GM15510 (cell line): Measurements from ENCODE around the gene RBM15B.

Experiments
- POLR2A ChIP-seq: IDR thresholded peaks from 3 replicates; pipeline ENCODE4 v1.6.1; 2011; ENCODE audit warnings: borderline replicate concordance; ENCODE audit not compliant: insufficient read length; ENCODE audit errors: extremely low read depth

The RBM15B gene

DNA sequence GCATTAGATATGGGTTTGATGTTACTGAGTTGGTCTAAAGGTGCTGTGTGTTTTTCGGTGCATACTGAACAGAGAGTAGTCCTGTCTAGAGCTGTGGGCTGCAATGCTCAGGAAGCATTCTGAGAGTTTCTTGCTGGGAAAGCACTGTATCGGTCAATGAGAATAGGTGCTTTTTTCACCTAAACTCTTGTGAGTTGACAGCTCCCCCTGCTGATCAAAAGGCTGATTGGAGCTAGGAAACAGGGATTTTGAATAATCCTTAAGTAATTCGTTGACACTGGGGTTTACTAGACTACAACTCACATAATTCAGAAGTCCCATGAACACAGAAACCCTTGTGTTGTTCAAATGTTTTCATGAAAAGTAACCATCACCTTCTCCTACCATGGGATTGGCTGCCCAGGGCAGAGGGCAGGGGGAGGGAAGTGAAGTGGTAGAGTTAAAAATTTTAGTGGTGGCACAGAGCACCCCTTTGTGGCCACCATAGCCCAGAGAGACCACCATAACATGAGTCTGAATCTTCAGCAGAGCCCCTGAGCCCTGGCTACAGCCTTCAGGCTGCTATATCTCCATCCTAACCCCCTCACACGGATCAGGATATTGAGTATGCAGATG lies 19.0 kb upstream of the RBM15B start:
- no peak for TF ChIP-seq POLR2A

- TF ChIP-seq POLR2A, result no peak
Measured at GRCh38 chr3:51373658-51374421, 17.2 kb upstream of the RBM15B start.

- TF ChIP-seq POLR2A, result no peak
Measured at GRCh38 chr3:51374456-51374855, 16.6 kb upstream of the RBM15B start.

DNA sequence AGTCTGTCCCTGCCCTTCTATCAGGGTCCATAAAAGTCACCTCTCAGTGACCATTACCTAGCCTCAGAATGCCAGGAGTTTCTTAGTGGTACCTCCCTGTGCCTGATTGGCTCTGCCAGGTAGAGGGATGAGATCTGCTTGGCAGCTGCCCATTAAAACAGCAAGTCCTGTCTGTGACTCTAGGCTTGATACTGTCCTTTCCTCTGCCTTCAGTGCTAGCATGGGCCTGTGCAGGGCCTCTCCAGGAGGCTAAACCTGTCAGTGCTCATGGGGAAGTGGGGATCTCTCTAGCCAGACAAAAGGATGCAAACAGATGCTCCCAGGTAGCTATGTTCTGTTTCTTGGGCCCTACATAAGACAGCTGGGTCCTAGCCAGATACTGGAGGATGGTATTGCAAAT lies 15.9 kb upstream of the RBM15B start:
- TF ChIP-seq POLR2A, result no peak

- no peak for TF ChIP-seq POLR2A
Measured at GRCh38 chr3:51375571-51375970, 15.5 kb upstream of the RBM15B start.

GRCh38 chr3:51378065-51378464 lies 13.0 kb upstream of the RBM15B start:
- no peak for TF ChIP-seq POLR2A

DNA sequence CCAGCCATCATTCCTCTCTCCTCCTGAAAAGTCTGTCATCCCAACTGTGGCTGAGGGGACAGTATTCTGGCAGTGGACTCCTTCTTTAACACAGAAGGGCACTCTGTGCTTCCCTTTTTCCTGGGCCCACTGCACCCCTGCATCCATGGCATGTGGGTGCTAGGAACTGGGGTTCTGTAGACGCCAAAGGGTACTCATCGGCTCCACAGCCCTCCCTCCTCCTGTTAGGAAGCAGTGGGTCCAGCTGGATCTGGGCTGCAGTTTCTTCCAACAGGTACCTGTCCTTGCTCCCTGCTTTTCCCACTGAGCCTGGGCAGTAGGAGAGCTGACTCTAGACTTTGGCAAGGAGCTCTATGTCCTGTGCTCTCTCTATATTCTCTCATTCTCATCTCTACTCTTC lies 12.4 kb upstream of the RBM15B start:
- no peak for TF ChIP-seq POLR2A

DNA sequence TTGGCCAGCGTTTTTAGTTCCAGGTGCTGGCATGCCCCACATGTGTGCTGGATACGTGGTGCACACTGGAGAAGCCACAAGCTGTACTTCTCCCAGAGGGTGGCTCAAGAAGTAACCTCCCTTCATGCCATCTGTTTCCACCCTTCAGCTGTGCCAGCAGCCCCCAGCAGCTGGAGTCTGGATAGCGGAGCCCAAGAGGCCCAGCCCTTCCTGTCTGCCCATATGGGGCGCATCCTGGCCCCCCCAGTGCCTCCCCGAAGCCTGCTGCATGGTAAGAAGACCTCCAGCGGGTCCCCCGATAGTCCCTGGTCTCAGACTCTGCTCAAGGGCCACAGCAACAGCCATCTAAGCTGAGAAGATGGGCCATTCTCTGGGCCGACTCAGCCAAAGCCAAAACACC lies 11.8 kb upstream of the RBM15B start:
- TF ChIP-seq POLR2A, result no peak

DNA sequence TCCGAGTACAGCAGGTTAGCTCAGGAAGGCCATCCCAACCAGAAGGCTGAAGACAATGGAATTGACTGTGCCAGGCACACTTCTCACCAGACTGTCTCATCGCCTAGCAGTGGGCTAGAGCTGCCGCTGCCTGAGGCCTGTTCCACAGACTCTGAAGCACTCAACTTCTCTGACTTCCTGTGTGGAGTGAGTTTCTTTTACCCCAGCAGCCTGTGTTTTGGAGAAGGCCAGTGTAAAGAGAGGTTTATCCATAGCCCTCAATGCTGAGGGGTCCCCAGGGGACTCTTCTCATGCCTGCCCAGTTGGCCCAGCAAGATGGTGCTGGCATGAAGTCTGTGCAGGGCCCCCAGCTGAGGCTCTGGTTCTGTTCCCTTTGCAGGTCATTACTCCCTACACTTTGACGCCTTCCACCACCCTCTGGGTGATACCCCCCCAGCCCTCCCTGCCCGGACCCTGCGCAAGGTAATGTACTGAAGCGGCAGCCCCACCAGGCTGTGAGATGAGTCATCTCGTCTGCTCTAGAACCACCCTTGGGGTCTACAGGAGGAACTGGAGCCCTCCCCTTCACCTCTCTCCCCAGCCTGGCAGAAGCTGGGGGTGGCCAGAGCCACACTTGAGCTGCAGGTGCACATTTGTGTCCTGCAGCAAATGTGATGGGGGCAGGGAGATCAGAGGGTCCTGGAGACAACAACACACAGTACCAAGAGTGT lies 11.2 kb upstream of the RBM15B start:
- no peak for TF ChIP-seq POLR2A

- no peak for TF ChIP-seq POLR2A
Measured at GRCh38 chr3:51380601-51381332, 10.3 kb upstream of the RBM15B start.

- TF ChIP-seq POLR2A, result no peak
Measured at GRCh38 chr3:51381333-51381705, 9.8 kb upstream of the RBM15B start.

GRCh38 chr3:51382076-51382745 lies 8.9 kb upstream of the RBM15B start:
- no peak for TF ChIP-seq POLR2A

DNA sequence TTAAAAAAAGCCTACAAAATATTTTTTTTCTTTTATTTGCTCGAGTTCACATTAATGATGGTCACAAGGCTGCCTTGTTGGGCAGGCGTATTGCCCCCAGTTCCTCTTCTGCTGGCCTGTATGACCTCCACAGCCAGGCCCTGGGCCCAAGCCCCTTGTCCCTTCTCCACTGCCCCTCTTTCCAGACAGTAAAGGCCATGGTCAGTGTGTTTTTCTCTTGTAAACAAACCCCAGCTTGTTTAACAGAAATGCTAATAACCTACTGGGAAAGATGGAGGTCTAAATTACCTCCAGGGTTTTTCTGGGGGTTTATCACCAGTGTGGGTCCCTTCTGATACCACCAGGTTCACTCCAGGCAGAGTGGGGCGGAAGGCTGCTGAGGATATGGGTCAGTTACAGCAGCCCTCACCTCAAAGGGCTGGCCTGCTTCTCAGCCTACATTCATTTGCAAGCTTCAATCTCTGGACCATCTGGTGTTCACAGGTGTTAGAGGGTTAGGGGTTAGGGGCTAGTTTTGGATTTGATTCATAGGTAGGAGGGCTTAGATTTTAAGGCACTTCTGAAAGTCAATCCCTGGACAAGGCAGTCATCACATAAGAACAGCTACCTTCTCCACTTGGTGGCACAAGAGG lies 8.0 kb upstream of the RBM15B start:
- no peak for TF ChIP-seq POLR2A

DNA sequence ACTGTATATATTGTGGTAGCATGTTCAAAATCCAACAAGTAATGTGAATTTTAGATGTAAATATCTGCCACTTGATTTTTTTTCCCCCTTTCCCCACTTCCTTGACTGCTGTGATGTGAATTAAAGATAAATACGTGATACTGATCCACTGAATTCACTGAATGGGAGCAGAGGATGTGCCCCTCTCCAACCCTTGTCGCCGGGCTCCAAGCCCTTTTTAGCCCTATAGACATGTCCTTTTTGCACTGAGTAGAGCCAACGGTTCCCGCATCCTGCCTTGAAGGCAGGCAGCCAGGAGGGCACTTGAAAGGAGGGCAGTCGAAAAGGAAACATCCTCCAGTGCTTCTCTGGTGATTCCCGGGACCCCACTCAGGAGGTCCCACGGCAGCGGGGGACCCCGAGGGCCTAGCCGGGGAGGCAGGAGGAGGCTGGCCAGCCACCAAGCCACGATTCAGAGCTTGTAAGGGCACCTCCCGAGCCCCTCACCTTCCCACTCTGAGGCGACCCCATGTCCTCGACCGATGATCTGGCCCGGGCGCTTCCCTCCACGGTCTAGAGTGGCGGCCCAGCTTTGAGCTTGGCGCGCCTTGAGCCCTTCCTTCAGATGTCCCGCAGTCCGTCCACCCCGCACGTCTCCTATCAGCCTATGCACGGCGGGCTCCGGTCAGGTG lies 6.9 kb upstream of the RBM15B start:
- TF ChIP-seq POLR2A, result no peak
